GM19455 (cell line): ENCODE data around the gene TDP1.

Experiments
- ATAC-seq: cut with Tn5 transposase; IDR thresholded peaks from one replicate; pipeline ENCODE4 v1.9.1; 2021; ENCODE audit not compliant: unreplicated experiment

The TDP1 gene

DNA sequence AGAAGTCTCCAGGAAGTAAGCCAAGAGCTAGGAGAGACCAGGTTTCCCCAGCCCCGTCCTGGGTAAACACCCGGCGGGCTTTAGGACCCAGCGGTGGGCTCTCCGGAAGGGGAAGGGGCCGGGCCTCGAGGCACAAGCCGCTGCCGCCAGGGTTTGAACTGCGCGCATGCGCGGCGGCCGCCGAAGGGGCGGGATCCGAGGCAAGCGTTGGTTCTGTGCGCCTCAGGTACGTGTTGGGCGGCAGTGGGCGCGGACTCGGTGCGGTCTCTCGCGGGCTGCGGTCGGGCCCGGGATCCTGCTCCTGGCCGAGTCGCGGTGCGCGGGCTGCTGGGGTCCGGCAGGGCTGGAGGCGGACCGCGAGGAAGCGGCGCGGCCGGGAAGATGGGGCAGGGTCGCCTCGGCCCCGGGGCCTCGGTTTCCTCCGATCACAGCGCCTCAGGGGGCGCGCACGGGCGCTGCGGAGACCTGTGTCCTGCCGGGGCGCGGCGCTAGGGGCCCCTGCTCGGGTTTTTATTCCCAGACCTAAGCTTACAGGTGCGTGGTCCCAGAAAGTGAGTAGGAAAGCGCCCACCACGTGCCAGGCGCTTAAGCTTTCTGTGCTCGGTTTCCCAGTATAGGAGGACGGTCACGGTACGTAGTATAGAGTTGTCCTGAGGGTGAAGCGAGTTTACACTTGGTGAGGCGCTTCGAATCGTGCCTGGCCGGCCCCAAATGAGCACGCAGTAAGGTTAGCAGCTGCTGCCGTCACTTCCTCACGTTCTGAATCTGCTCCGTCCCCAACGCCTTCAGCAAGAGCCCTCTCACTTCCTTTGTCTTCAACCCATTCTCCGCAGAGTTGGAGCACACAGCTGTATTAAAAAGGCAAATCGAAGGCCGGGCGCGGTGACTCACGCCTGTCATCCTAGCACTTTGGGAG is at the start of gene TDP1:
Gene TDP1 (plus strand): TSS at position 183 of the 916 bp plus-strand sequence. CDS start 7,188 bp downstream, outside the sequence.
- peak; percentile 62 for ATAC-seq

DNA sequence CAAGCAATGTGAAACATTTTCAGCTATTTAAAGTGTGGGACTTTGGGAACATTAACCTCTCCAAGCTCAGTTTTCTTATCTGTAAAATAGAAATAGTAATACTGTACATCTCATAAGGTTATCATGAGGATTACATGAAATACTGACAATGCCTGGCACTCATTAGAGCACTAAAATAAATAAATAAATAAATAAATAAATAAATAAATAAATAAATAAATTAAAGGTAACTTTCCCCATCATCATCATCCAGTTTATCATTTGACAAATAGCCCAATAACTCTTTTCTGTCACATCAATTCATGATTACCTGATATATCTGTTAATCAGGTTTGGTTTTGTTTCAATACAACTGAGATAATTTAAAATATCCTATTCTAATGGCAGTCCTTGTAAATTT is 49.7 kb upstream of the TDP1 start:
- no peak for ATAC-seq

DNA sequence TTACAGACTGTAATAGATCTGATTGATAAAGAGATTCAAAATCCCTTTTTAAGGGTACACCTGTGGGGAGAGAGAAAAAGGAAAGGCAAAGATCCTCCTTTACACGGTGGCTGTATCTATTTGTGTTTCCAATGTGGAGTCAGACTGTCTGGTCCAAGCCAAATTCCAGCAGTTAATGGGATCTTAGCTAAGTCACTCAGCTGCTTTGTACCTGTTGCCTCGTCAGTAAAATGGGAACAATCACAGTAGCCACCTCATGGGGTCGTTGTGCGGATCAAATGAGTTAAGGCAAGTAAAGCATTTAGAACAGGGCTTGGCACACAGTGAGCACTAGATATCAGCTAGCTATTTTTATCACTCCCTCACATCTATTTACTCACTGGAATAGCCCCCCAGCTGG is 48.1 kb upstream of the TDP1 start:
- ATAC-seq = no peak

DNA sequence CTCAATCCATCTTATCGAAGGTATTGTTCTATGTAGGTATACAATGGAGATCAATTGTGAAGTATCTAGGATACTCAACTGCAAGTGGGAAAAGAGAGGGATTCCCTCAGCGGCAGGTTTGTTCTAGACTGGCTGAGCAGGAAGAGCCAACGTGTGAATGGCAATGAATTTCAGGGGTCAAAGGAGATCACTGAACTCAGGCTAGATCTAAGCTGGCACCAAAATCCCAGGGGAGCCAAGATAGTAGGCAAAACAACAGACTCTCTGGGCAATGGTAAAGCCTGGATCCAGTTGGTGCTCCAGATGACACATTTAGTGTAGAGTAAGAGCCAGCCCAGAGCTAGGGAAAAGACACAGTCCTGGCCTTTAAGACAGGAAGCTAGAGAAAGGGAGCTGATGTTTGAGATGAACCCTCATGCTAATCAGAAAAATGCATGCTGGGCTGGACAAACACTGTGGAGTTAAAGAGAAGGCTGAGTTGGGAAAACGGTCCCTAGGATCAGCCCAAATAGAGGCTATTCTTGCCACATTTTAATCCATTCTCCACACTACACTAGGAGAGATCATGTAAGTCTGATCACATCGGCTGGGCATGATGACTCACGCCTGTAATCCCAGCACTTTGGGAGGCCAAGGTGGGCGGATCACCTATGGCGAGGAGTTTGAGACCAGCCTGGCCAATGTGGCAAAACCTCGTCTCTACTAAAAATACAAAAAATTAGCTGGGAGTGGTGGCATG is 46.8 kb upstream of the TDP1 start:
- ATAC-seq = no peak

DNA sequence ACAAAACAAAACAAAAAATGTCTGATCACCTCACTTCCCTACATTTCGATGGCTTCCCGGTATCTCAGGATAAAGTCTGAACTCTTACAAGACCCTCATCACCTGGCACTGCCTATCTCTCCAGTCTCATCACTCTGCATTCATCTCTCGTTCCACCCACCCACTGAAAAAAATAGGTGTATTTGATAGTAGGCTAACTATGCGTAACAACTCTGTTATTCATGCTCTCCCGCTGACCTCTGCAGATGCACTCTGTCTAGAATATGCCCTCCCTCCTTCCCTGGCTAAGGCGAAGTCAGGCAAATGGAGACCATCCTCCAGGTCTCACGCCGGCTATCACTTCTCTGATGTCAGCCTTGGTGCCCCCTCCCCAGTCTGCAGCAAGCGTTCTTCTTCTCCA is 46.1 kb upstream of the TDP1 start:
- no peak for ATAC-seq

DNA sequence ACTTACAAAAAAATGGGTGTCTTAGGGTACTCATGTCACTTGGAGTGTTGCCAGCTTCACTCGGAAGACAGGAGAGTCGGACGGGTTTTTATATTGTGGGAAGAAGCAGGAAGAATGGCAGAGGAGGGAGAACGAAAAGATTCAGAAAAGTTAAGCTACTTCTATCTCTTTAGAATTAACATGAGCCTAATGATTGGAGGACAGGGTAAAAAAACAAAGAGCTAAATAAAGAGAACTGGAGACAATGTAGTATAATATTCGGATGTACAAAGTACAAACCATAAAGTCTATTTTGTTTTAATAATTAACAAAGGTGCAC is 45.1 kb upstream of the TDP1 start:
- ATAC-seq = no peak

DNA sequence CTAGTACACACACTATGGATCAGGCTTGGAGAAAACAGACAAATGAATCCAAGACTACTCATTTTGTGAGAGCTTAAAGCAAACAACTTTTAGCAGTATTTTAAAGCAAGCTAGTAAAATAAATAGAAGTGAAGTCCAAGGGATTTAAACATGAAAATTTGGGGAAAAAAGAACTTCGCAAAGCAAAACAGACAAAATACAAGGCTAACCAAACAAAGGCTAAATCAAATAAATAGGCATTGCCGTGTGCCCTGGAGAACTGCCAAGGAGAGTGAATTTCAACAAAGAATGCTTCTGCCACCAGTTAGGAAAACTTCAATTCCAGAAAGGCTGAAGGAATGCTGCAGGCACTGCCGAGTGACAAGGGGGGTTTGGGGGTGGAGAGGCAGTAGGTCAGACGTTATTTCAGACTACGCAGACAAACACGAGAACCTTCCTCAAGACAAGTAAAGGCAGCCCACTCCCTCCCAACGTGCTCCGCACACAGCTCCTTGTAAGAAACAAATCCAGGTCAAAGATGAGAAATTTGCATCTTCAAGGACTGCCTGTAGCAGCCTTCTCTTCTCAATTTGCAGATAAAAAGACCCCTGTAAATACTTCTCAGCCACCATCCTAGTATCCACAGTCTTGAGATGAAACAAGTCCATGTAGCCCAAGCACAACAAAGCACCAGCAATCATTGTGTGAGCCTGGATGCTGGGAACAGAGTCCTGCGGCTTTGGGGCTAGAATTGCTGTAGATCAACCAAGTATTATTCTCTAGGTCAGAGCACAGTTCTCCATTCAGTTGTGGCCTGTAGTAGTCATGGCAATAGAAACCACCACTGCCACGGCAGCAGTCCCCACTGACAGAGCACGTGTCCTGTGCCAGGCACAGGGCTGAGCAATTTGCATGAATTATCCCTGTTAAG is 44.5 kb upstream of the TDP1 start:
- no peak for ATAC-seq

DNA sequence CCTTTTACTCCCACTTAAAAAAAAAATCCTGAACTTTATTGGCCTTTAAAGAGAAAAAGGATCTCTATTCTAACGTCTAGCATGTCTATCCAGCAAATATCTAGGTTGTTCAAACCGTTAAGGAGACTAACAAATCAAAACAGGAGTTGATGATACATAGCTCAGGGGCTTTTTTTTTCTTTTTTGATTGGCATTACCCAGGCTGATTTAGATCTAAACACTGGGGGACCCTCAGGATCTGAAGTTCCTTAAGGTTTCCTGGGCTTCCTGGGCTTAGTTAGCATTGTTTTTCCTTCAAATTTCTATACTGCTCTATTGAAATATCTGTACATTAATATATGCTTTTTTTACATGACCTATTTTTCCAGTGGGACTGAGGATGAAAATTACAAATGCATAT is 43.5 kb upstream of the TDP1 start:
- ATAC-seq = no peak

DNA sequence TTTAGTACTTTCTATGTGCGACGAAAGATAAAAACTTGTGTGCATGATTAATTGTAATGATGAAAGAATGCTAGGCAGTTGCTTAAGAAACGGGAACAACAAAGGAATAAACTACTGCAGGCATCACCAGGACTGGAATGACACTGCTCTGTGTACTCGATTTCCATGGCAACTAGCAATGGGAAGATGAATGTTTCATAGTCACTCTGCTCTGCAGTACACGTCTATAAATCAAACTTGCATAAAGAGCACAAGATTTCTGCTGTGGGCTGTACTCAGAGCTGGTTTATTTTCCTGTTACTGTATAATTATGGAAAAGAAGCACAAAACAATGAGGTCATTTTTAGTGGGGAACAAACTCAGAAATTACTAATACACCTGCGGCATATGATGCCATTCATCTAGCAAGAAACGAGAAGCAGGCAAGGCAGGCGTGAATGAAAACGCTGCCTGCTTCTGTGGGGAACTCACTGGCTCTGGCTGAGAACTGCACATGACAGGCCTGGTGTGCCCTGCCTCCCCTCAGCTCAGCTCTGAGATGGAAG is 43.0 kb upstream of the TDP1 start:
- ATAC-seq = no peak

DNA sequence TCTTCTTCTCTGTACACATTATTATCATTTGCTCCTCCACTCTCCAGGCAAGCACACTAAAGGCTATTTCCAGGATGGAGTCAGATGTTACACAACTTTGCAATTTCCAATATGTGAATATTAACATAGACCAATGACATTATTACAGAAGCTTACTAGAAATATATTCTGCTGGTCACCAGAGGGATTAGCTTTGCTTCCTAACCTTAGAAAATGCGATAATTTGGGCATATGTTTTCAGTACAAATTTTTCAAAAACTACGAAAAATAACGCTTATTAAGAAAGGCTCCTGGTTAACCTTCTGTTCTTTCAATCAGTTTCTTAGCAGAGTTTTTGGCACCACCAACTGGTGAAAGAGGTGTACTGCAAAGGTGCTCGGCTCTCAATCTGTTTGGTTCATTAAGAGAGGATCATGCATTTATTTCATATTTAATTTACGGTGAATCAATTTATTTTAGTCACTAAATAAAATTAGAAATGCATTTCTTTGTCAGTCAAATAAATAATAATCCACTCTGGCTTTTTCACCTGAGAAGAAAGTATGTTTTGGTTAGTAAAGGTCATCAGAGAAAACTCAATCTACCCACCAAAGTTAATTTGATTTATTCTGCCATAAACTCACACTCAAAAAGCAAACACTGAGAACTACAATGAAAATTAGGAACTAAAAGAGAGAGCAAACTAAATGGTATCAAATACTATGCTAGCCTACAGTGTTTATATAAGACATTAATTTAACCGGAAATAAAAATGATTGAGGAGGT is 40.4 kb upstream of the TDP1 start:
- ATAC-seq = no peak

DNA sequence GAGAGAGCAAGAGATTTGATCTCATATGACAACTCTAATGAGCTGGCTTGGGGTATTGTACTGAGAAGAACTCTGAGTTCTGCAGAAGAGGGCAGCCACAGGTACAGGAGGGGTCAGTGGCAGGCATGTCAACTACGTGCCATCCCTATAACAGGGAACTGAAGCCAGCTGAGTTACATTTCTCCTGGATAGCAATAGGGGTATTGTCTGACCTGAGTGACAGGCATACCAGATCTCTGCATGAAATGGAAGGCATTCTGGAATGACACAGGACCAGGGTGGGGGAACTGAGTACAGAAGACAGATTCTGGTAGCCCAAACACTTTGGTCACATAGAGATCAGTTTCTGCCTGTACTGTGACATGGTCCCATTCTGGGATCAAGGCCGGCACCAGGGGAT is 37.0 kb upstream of the TDP1 start:
- no peak for ATAC-seq

DNA sequence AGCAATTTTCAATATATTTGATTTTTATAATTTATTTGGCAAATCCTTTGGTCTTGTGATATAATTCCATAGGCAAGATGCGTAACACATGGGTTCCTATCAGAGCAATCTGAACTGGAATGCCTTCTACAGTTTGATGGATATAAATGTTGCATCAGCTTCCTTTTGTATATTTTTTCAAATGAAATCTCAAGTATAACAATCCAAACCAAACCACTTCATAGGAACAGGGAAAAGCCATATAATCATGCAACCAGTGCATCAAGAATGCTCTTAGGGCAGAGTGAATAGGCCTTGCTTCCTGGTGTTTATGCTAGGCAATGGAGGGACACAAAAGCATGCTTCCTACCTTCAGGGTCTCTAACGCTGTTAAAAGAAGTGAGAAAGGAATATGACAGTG is 35.7 kb upstream of the TDP1 start:
- ATAC-seq = no peak

DNA sequence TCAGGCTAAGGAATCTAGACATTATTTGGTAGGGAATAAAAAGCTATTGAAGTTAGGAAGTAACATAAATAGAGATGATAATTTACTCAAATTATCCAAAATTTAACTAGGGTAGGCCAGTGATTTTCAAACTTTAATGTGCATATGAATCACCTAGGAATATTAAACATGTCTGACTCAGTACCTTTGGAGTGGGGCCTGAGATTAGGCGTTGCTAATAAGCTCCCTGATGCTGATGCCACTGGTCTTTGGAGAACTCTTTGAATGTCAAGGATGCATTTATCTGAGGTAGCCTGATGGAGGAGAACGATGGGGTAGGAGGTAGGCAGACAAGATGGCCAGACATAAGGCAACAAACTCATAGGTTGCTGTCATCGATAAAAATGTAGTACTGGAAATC is 34.4 kb upstream of the TDP1 start:
- ATAC-seq = no peak

DNA sequence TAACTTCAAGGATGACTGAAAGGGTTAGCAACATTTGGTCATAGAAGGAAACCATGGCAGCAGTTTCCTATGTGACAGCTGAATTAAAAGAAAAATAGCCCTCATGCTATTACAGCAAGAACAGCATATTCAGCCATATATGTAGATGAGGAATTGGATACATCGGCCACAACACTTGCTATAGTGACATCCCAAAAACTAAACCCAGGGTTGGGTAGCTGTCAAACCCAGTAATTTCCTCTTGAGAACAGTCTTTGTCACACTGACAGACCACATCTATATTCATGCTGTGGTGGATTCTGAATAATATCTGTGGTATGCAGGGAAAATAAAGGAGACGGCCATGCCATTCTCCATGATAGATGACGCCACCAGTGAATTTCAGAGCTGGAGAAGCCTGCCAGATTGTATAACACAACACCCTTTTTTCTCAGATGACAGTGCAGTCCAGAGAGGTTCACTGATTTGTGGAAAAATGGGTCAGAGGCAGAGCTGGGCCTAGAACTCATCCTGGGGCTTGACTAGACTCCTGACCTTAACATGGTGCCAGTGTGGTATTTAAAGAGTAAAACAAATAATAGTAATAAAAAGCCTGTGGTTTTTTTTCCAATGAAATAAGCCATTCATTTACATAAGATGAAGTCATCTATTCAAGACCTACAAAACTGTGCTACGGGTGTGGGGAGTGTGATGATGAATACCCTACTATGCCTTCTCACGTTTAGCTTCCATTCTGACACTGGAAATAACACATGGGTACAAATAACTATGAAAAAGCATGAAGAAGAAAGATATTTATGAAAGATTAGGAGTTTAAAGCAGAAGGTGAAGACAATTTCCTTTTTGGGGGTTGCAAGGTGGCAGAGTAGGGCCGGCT is 33.5 kb upstream of the TDP1 start:
- no peak for ATAC-seq

DNA sequence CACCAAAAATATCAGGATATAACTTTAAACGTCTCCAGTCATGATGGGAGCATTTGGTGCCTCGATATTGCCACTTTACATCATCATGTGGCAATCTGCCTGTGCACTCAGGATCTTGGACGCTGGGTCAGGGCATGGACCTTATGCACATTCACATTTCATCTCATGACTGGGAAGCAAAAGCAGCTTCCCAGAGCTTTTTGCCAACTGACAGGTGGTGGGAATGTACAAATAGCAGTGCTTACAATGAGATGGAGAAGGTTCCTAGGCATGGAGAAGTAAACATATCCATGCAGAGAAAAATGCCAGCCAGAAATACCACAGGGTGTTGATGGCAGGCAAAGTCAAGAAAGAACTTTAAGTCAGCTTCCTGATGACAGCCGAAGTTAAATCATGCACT is 31.5 kb upstream of the TDP1 start:
- ATAC-seq = no peak

DNA sequence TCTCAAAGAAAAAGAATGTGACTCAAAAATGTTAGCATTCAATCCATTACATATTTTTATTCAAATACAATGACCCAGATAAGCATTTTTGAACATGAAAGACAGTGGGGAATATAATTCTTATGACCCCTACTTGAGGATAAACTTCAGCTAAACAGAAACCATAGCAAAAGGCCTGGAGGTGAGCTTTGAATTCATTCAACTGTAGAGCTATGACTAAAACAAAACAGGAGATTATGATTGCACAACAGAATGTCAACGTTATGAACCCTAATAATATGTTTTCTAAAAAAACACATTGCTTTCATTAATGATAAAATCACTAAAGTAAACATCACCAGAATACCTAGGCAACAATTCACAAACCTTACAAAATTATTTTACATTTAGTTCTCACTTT is 29.0 kb upstream of the TDP1 start:
- ATAC-seq = no peak

DNA sequence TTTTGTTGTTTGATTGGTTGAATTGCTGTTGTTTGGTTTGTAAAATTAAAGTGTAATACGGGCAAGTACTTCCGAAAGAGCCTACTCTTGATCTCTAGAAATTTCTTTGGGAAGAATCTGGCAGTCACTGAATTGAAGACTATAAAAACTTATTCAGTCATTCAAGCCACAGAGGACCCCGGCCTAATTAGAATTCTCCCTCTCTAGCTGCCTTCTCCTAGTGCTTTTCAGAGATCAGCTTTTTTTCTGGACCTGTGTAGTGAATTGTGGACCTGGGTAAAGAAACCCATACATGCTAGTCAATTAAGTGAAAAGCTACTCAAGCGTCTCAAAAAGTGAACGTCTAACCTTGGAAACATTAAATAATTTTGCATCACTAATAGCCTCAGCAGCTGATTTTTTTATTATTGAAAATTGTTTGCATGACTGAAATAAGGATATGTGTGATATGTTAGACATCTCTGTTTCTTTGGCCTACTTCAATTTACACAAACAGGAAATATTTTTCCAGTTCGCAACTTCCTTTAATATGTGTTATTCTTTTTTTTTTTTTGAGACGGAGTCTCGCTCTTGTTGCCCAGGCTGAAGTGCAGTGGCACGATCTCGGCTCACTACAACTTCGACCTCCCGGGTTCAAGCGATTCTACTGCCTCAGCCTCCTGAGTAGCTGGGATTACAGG is 28.4 kb upstream of the TDP1 start:
- ATAC-seq = no peak

DNA sequence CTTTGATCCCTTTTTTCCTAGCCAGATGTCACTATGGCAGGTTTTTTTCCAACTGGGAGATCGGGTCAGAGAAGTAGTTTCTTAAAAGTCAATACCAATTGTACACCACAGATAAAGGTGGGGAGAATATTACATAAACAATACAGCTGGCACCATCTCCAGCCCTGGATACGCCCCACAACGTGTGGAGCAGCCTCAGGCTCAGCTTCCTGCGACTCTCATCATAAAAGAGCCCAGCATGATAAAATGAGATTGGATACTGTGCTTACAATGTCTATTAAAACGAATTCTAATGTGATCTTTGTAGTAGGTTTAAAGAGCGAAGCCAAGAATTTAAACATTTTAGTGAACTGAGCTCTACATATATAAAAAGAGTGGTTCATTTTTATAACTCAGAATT is 22.7 kb upstream of the TDP1 start:
- ATAC-seq = no peak

DNA sequence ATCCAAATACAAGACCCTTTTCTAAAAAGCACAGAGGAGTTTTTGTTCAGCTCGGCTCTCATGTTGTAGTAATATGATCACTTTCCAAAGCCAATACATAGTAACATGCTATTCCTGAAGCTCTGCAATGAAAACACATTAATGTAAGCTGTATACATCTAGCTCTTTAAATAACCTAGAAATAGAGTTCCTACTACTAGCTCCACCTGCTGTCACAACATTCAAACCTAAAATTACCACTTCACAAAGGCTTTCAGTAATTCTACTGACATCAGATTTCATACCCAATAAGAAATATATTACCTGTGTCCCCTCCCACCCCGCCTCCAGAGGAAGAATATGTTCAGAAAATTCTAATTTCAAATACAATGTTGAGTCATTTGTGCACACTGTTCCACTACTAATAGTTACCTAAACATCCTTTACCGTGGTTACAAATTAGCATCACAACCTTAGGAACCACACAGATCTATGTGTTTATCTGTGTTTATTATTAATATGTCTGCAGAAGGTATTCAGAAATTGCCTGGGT is 19.0 kb upstream of the TDP1 start:
- ATAC-seq = no peak
